Mesenteric fat pad (tissue), 1 donor: Measurements from ENCODE around the gene GART. TPM values are rescaled to one million over a fixed set of nuclear protein-coding genes. Genes with fewer than 3 reads are reported as not detected.
"Not testable (repeated sequence)": the region's sequence is repeated elsewhere in the genome, so short reads cannot be mapped to it uniquely, and the experiment has no call there.

Experiments used
- DNase-seq: peaks from one replicate; pipeline ENCODE4 v3.0.0-alpha.2; 2020; ENCODE audit warnings: low spot score
- long read RNA-seq: library from polyadenylated mRNA; unstranded; transcript quantifications from one replicate; pipeline ENCODE4 v2.0.0, GENCODE V29; 2020
- total RNA-seq: library from RNA; stranded (reverse); fragmentation: NEBNext Ultra II Directional; extraction: Animal tissue kit (Norgen Biotek cat#: 25700); gene quantifications from one replicate; pipeline ENCODE4 v1.2.1, GENCODE V29; 2021
- donor health status: DM: yes; HTN: yes; CAD: no.

GART gene
- total RNA-seq = 99.0 TPM
- long read RNA-seq, transcript GART-201 (11 exons, 2,149 nt) = major isoform, 79 of 212 reads
- long read RNA-seq, transcript GART-203 (22 exons, 3,341 nt) = minor isoform, 41 of 212 reads
- long read RNA-seq, partial matches to known transcripts = 68 of 212 reads
- long read RNA-seq, other reads (novel, unspliced or antisense) = 22 of 212 reads

DNA sequence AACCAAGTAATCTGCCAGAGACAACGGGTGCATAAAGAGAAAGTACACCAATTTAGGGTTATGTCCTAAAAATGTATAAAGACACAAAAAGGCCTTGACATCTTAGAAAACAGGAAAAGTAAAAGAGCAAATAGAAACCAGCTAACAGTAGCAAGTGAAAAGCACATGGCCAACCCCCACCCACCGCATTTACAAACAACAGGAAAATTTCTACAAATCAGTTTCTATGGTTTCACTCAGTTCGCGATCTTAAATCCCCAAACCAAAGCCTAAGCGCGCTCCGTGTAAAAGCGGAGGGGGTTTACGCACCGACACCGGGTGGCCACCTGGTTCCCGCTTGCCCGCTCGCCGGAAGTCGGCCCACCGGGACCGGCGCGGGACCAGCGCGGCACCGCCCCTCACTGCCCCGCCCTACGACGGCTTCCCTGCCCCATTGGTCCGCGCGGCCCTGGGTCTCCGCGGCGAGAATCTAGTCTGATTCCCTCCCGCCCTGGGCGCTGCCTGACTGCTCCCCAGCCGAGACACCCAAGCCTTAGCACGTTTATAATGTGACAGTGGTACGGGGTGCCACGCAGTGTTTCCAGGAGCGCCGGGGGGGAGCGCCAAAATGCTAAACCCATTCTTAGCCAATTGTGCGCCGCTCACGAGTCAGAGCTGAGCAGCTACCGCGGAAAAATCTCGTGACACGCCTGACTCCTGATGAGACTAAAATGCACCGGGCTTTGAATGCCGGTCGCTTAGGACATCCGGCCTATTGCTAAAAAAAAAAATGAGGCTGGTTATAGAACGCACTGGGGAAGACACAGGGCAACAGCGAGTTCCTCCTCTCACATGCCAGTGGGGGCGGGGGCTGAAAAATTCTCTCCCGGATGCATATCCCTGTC, at the start of gene GART:
GART (minus strand) TSS at position 362 of the 884 bp plus-strand sequence. CDS start 2,802 bp downstream, outside the sequence.
- DNase-seq = peak; percentile 95

DNA sequence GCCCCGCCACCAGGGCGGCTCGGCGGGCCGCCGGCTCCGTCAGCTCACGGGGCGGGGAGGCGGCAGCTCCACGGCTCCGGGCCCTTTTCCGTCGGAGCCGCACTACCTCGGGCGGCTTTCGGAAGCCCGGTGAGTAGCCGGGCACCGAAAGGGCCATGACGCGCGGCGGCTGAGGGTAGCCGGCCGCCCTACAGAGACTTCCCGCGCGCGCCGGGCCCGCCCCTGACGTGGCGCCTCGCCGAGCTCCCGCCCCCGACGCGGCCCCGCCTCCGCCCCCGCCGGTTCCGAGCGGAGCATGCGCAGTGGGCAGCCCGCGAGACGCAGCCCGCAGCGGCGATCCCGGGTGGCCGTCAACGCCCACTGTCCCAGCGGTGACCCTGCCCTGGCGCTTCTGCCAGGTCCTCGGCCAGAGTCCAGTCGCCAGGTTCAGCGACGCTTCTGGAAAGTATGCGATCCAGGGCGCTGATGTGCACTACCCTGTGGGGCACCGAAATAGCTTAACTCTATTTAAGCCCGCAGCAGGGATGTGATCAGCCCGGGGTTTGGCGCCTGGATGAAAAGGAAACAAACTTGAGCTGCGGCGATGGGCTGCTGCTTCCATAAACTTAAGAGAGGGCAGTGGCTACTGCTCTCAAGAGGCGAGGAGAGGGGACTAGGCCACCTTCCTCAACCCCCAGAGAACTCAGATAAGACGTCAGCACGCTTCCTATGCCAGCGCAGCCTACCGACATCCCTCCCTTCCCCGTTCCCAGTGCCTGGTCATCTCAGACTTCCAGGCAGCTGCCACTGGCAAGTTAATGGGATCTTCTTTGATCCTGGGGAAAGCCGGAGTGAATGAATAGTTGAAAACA, 46.8 kb upstream of the GART start, which contains the start of gene DONSON:
DONSON (minus strand) TSS at position 200 of the 851 bp plus-strand sequence; CDS start at position 157, 43 bp downstream.
- DNase-seq = peak; percentile 98

DNA sequence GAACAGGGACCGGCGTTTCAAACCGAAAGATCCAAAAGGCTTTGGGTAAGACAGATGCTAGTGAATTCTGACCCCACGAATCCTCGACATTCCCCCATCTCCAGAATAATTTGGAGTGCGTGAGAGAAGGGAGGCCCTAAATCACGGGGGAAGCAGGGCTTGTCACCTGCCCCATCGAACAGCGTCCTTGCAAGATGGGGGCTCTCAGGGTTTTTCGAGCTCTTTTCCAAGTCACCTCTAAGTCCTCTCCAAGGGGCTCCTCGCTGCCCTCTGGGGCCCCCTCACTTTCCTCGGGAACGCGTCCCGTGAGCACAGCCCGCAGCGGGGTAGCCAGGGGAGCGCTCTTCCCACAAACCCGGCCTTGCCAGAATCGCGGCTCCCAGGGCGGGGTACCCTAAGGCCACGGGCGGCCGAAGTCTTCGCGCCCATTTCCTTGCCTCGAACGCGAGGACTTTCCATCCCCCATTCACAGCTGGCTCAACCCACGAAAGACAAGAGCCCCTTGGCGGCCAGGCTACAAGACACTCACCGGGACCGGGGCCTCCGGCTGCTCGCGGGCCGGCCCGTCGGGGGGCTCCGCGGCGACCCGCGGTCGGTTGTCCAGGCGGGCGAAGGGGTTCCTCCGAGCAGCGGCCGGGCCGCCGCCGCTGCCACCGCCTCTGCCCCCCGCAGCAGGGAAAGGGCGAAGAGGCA, 46.0 kb upstream of the GART start:
- no peak for DNase-seq

DNA sequence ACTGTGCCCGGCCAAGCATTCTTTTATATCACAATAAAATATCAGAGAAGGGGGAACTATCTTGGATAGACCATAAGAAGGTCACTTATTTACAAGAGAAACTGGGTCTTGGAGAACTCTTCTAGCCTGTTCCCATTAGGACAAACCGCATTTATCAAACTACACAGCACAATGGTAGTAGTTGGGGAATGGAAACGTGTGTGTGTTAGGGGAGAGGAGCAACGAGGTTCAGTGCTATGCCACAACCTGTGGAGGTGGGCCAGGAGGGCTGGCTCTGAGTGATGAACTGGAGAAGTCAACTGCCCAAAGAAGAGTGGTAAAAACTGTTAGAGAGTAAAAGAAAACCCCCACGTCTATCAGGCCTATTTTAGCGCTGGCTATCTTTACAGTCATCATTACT, 45.0 kb upstream of the GART start:
- DNase-seq = no peak

DNA sequence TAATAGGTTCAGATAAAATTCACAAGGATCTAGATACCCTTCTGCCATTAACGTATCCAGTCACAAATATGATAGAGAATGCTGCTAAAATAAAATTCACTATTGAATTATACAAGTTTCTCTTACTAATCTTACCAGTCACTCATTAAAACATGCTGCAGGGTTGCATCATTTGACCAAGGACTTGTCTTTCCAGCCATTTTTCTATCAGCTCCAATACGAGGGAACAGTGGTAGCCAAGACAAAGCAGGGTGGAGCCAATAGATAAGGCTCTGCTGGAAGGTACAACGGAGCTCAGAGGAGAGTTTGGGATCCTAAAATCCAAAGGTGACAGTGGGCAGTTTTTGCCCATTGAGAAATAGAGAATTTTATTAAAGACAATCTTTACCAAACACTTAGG, 42.5 kb upstream of the GART start:
- no peak for DNase-seq

DNA sequence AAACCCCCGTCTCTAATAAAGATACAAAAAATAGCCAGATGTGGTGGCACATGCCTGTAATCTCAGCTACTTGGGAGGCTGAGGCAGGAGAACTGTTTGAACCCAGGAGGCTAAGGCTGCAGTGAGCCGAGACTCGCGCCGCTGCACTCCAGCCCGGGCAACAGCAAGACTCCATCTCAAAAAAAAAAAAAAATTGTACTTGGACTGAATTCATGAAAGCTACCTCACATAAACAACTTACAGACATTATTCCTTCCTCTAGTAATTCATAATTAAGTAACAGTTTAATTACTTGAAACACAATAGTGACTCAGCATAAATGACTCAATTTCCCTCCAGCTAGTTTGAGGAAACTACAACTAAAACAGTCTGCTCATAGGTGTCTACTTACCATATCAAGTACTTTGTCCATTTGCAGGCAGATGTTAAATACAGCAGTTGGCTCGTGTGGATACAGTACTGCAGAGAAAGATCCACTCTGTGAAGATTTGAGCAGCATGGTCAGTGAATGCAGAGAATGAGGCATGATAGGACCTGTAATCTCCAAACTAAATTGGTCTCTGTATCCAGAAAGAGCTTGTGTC, 37.1 kb upstream of the GART start:
- DNase-seq = no peak

DNA sequence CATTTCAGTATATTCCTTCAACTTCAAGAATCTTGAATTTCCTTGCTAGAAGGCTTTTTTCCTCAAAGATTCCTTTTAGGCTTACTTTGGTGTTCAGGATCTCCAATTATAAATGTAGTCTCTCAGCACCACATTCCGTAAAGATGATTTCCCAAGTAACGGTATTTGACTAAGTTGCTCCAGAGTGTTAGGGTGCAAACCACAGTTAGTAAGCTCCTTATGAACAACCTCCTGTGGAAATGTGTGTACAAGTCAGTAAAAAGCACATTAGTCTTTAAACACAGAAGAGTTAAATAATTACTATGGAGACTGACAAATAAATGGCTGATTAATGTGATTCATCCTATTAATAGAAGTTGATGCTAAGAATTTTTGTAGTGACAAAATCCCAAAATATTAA, 36.3 kb upstream of the GART start:
- DNase-seq = no peak

DNA sequence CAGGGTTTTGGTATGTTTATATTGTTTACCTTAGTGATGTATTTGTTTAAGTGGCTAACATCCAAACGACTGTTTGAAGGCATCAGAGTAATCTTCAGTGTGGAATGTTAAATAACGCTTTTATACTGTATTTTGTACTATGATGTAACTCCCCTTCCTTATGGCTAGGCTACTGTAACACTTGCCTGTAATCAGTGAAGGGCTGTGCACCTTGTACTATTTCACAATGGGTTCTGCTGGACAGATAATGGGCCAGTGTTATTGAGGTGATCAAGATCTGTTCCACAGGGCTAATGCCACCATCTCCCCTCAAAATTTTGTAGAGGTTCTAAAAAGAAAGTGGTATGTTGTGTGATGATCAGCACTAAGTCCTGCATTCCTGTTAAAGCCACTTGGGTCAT, 34.8 kb upstream of the GART start:
- not testable (repeated sequence) for DNase-seq

DNA sequence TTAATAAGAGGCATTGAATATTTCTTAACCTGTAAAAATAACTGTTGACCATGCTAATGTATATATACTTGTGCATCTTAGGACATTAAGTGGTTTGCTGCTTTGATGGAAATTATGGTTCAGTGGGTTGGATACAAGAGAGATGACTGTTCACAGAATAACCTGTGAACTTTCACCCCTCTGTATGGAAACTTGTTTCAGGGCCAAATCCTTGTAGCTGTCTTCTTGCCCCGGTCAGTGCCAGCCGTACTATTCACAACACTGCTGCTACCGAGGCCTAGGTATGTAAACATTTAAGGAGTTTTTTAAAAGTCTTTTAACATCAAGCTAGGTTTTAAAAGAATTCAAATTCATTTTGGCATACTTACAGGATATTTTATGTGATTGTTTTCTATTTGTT, 30.4 kb upstream of the GART start:
- DNase-seq = no peak

DNA sequence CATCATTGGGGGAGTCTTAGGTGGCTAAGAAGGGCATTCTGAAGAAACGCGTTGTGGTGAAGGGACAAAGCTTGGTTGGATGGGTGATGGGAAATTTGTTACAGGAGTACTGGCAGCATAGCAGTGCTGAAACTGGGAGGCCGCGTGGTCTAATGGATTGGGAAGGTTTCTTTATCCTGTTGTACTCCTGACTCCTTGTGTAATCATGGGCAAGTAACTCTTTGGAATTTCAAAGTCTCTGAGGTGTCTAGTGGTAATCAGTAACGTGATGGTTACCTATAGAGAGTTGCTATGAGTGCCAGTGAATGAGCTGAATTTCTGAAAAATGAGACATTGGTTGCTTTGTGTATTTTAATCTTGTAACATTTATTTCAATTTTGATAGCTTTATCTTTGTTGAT, 28.1 kb upstream of the GART start:
- no peak for DNase-seq

DNA sequence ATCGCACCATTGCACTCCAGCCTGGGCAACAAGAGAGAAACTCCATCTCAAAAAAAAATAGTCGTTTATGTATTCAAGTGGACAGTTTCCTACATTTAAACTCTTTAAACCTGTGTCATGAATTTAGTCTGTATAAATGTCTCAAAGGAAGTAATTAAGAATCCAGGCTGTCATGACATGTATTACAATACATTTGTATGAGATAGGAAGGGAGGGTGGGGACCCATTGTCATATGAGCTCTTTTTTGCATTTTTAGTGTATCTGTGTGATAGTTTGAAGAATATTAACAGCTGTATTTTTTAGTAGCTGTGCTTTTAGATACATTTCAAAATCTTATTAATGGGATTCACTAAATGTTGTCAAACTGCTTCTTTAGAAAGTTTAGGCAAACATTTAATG, 26.5 kb upstream of the GART start:
- DNase-seq = no peak

DNA sequence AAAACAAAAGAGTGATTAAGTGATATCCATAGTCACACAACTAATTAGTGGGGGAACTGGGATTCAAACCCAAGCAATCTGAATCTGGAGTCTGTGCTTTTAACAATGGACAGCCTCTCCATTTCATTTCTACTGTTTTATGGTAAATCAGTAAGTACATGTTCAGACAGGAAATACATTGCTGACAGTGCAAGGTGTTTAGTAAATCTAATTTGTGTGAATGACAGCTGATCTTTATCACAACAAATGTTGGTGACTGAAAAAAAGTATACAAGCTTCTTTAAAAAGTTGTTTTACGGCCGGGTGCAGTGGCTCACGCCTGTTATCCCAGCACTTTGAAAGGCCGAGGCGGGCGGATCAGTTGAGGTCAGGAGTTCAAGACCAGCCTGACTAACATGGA, 26.0 kb upstream of the GART start:
- DNase-seq = no peak

DNA sequence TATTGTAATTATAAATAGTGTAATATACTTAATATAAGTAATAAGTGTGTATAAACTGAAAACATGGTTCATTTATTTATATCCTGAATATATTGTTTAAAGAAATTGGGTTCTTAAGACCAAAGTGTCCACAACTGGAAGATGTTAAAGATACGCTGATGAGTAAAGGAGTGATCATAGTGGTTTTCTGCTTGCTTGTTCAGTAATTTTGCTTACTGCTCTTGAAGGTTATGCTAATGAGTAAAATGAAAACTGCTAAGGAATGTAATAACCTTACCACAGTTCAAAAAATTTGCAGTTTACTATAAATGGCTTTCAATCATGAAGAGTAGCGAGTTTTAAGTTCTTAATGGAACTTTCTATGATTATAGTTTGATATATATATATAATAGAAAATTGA, 24.6 kb upstream of the GART start:
- no peak for DNase-seq

DNA sequence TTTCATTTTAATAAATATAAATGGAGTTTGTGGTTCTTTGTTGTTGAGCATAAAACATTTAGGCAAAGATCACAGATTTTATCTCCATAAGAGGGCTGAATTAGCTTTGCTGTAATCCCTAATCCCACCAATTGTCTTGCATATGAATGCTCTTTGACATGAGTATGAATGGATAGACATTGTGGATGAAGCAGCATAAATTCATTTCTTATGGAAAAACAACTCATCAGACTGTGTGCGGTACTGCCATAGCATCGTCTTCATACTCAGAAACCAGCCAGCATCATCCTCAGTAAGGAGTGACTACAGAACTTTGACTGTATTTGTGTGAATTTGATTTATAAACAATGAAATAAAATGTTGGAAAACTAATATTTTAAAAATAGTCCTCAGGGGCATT, 20.5 kb upstream of the GART start:
- no peak for DNase-seq

DNA sequence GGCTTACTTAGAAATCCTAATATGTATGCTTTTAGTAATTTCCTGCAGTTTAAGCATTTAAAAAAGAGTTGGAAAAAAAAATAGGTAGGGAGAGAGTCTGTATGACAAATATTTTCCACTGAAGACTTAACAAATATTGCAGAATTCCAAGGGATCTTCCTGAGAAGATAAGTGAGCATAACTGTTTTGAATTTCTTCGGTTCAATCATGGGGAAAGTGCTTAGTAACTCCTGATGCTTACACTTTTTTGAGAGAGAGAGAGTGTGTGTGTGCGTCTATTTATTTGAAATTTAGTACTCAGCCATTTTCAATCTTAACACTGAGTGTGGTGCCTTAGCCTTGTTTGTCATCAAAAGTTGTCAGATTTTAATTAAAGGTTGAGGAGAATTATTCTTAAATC, 19.5 kb upstream of the GART start:
- DNase-seq = no peak

DNA sequence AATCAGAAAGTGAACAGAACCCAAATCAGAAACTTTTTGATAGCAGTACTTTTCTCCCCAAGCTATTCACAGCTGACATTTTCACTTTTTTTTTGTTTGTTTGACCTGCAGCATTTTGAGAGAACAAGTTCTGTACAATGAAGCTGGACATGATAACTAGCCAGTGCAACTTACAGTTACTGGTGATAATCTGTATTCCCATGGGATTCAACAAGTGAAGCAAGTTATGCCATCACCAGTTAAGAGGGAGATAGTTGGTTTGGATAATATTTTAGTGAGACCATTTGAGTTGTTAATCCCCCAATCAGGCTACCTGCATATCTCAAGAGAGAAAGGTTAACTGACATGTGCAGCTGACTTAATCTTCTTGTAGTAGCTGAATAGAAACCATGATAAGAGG, 19.0 kb upstream of the GART start:
- no peak for DNase-seq

DNA sequence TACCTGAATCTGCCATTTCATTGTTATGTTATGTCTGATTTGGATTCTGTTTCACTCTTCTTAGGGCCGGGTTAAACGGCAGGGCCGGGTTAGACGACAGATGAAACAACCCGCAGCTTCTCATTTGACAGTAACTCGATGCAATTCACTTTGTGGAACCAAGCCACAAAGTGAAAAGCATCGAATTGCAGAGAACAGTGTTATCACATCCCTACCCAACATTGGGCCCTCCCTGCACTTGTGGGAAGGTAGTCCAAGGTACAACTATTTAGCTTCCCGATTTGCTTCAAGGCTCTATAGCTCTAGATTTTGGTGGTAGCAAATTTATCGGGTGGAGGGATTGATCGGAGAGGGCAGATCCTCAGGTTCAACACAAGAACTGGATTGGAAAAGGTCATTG, 17.9 kb upstream of the GART start:
- DNase-seq = no peak

DNA sequence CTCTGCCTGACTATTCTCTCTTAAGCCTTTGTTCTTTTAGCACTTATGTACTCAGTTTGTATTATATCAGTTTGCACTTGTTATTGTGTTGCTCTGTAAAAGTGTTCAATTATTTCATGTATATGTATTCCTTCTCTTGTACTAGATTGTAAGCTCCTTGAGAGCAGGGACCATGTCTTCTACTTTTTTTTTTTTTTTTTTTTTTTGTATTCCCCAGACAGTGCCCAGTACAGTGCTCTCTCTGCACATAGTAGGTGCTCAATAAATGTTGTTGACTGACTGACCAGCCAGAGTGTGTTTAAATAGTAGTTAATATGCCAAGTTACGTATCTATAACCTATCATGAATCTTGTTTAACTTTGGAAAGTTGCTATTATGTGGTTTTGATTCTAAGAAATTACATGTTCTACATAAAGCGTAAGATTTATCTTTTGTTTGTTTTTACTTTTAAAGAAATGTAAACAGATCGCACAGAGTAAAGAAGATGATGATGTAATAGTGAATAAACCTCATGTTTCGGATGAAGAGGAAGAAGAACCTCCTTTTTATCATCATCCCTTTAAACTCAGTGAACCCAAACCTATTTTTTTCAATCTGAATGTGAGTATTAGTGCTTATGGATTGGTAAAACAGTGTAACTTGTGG, 17.0 kb upstream of the GART start:
- no peak for DNase-seq

DNA sequence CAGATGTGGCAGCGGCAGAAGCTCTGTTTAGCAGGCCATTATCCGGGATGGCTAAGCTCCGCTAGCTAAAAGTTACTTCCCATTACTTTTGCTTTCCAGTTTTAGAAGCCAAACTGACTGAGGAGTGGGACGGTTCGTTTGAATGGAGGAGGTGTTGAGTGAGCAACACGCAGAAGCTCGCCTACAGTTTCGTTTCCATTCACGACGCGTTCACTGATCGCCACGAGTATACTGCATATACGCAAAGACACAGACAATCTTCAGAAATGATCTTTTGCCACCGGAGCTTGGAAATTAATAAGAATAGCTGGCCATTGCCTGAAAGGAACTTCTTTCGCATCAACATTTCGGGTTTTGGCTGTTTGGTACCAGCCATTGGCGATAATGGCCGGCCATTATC, 15.5 kb upstream of the GART start:
- no peak for DNase-seq

DNA sequence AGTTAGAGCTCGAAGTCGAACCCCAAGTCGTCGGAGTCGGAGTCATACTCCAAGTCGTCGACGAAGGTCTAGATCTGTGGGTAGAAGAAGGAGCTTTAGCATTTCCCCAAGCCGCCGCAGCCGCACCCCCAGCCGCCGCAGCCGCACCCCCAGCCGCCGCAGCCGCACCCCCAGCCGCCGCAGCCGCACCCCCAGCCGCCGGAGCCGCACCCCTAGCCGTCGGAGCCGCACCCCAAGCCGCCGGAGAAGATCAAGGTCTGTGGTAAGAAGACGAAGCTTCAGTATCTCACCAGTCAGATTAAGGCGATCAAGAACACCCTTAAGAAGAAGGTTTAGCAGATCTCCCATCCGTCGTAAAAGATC, 13.0 kb upstream of the GART start:
- DNase-seq = no peak
